ENCODE measurements around the gene ASB18.

The ASB18 gene

DNA sequence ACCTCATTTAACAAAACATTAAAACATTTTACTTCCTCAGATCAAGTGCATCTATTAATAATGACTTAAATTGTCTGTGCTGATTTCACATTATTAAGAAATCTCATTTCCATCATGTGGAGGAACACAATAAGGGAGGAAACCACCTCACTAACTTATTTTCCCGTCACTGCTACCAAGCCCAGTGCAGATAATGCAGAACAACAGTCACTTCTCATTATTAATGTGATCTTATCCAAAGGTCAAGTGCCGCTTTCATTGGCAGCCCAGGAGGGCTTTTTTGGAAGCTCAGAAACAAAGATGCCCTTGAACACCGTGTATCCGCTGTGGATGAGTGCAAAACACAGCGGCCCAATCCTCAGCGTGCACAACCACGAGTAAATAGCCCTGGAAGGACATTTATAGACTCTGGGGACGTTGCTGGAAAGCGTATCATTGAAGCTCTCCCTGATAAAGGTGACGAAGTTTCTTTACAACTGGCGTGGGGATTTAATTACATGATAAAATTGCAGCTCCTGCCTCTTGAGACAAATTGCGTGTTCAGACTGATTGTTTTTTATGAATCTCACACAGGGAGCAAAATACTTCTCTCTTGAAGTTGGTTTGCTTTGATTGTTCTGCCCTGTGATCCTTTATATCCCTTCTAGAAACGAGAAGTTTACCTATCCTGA is 13.2 kb downstream of the ASB18 start:
- peaks cover 6% of the 10 kb centered on the region for H3K4me1 ChIP-seq (ENCODE audit: control insufficient read depth, insufficient read depth, low read length)
- H3K9me3 ChIP-seq (ENCODE audit: control insufficient read depth, insufficient read depth, low read depth, low read length): no peaks in the 10 kb centered on the region
- no peaks in the 10 kb centered on the region for H3K36me3 ChIP-seq (ENCODE audit: control insufficient read depth in 2 of 2, insufficient read depth in 1 of 2, low read length in 2 of 2)
- TF ChIP-seq, protein P1, sequence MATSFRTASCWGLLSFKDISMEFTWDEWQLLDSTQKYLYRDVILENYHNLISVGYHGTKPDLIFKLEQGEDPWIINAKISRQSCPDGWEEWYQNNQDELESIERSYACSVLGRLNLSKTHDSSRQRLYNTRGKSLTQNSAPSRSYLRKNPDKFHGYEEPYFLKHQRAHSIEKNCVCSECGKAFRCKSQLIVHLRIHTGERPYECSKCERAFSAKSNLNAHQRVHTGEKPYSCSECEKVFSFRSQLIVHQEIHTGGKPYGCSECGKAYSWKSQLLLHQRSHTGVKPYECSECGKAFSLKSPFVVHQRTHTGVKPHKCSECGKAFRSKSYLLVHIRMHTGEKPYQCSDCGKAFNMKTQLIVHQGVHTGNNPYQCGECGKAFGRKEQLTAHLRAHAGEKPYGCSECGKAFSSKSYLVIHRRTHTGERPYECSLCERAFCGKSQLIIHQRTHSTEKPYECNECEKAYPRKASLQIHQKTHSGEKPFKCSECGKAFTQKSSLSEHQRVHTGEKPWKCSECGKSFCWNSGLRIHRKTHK (tag by site-specific recombination; IDR thresholded peaks at IDR 0.05): no peak
- peak; percentile 55 for TF ChIP-seq ZNF600 (tag by site-specific recombination; IDR thresholded peaks at IDR 0.05)
- no peak for TF ChIP-seq ZBTB21 (tag by site-specific recombination; IDR thresholded peaks at IDR 0.05)
- TF ChIP-seq ZNF311 (tag by site-specific recombination; IDR thresholded peaks at IDR 0.05; ENCODE audit: borderline replicate concordance): no peak
- TF ChIP-seq, protein P2, sequence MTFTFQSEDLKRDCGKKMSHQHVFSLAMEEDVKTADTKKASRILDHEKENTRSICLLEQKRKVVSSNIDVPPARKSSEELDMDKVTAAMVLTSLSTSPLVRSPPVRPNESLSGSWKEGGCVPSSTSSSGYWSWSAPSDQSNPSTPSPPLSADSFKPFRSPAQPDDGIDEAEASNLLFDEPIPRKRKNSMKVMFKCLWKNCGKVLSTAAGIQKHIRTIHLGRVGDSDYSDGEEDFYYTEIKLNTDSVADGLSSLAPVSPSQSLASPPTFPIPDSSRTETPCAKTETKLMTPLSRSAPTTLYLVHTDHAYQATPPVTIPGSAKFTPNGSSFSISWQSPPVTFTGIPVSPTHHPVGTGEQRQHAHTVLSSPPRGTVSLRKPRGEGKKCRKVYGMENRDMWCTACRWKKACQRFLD (tag by site-specific recombination; IDR thresholded peaks at IDR 0.05): no peak
- no peak for TF ChIP-seq KLF8 (tag by site-specific recombination; IDR thresholded peaks at IDR 0.05)
- TF ChIP-seq ZNF777 (tag by site-specific recombination; IDR thresholded peaks at IDR 0.05; ENCODE audit: borderline replicate concordance): no peak
- no peak for TF ChIP-seq KLF16 (tag by site-specific recombination; IDR thresholded peaks at IDR 0.05)
- TF ChIP-seq, protein P3, sequence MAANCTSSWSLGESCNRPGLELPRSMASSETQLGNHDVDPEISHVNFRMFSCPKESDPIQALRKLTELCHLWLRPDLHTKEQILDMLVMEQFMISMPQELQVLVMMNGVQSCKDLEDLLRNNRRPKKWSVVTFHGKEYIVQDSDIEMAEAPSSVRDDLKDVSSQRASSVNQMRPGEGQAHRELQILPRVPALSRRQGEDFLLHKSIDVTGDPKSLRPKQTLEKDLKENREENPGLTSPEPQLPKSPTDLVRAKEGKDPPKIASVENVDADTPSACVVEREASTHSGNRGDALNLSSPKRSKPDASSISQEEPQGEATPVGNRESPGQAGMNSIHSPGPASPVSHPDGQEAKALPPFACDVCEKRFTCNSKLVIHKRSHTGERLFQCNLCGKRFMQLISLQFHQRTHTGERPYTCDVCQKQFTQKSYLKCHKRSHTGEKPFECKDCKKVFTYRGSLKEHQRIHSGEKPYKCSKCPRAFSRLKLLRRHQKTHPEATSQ (tag by site-specific recombination; IDR thresholded peaks at IDR 0.05): no peak
- TF ChIP-seq ZNF214 (tag by site-specific recombination; IDR thresholded peaks at IDR 0.05; ENCODE audit: borderline replicate concordance): no peak
- no peak for TF ChIP-seq ZNF37A (tag by site-specific recombination; IDR thresholded peaks at IDR 0.05)
- TF ChIP-seq OSR2 (tag by site-specific recombination; IDR thresholded peaks at IDR 0.05): peak; percentile 36; the same call in 1 of the 2 replicates
- TF ChIP-seq, protein P4, sequence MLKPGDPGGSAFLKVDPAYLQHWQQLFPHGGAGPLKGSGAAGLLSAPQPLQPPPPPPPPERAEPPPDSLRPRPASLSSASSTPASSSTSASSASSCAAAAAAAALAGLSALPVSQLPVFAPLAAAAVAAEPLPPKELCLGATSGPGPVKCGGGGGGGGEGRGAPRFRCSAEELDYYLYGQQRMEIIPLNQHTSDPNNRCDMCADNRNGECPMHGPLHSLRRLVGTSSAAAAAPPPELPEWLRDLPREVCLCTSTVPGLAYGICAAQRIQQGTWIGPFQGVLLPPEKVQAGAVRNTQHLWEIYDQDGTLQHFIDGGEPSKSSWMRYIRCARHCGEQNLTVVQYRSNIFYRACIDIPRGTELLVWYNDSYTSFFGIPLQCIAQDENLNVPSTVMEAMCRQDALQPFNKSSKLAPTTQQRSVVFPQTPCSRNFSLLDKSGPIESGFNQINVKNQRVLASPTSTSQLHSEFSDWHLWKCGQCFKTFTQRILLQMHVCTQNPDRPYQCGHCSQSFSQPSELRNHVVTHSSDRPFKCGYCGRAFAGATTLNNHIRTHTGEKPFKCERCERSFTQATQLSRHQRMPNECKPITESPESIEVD (tag by site-specific recombination; IDR thresholded peaks at IDR 0.05): peak; percentile 51; the same call in 1 of the 2 replicates
- no peak for TF ChIP-seq ZNF112 (tag by site-specific recombination; IDR thresholded peaks at IDR 0.05)
- CTCF ChIA-PET: no interaction called here
- H3K27ac ChIP-seq (ENCODE audit: extremely low read depth, low read depth, low read length): no peak overlapping the region
- POLR2A ChIA-PET: no interaction called here
- no peak overlapping the region for H3K4me3 ChIP-seq (ENCODE audit: low read depth, low read length)

DNA sequence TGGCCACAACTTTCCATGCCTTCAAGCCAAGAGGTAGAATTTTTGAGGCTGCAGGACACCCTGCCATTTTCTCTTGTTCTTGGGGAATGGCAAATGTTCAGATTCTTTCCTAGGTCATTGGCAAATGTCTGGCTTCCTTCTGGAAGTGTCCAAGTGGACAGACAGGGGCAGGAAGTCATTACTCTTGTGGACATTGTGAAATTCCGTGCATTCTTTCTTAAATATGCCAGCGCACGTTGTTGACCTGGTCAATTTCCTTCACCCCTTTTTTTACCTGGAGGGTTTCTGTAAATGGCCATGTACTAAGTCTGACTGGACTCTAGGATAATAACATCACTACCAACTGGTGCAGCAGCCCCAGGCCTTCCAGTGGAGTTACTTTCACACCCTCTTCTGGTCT is 13.9 kb downstream of the ASB18 start:
- POLR2A ChIA-PET: no interaction called here
- CTCF ChIA-PET: no interaction called here
- peaks cover 6% of the 10 kb centered on the region for H3K4me1 ChIP-seq (ENCODE audit: control insufficient read depth, insufficient read depth, low read length)
- H3K4me3 ChIP-seq (ENCODE audit: low read depth, low read length): no peak overlapping the region
- H3K27ac ChIP-seq (ENCODE audit: extremely low read depth, low read depth, low read length): no peak overlapping the region
- H3K36me3 ChIP-seq (ENCODE audit: control insufficient read depth in 2 of 2, insufficient read depth in 1 of 2, low read length in 2 of 2): no peaks in the 10 kb centered on the region
- no peaks in the 10 kb centered on the region for H3K9me3 ChIP-seq (ENCODE audit: control insufficient read depth, insufficient read depth, low read depth, low read length)
- no peak for TF ChIP-seq ZNF610 (tag by site-specific recombination; IDR thresholded peaks at IDR 0.05; ENCODE audit: borderline replicate concordance)
- TF ChIP-seq EGR2 (tag by site-specific recombination; IDR thresholded peaks at IDR 0.05; ENCODE audit: low read depth): no peak
- TF ChIP-seq TCF7L2 (IDR thresholded peaks at IDR 0.05; ENCODE audit: borderline replicate concordance, low read depth, low read length): no peak
- no peak for TF ChIP-seq KLF10 (tag by site-specific recombination; IDR thresholded peaks at IDR 0.05)
- TF ChIP-seq ZNF529 (tag by site-specific recombination; IDR thresholded peaks at IDR 0.05; ENCODE audit: insufficient replicate concordance): no peak
- TF ChIP-seq, protein P5, sequence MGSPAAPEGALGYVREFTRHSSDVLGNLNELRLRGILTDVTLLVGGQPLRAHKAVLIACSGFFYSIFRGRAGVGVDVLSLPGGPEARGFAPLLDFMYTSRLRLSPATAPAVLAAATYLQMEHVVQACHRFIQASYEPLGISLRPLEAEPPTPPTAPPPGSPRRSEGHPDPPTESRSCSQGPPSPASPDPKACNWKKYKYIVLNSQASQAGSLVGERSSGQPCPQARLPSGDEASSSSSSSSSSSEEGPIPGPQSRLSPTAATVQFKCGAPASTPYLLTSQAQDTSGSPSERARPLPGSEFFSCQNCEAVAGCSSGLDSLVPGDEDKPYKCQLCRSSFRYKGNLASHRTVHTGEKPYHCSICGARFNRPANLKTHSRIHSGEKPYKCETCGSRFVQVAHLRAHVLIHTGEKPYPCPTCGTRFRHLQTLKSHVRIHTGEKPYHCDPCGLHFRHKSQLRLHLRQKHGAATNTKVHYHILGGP (tag by site-specific recombination; IDR thresholded peaks at IDR 0.05): no peak
- no peak for TF ChIP-seq ZNF24 (tag by site-specific recombination; IDR thresholded peaks at IDR 0.05)
- TF ChIP-seq GFI1B (tag by site-specific recombination; IDR thresholded peaks at IDR 0.05): no peak
- no peak for TF ChIP-seq ZNF175 (tag by site-specific recombination; IDR thresholded peaks at IDR 0.05)
